Ovary (tissue), 9 donors: ENCODE data around the gene GALNT16. TPM values are rescaled to one million over a fixed set of nuclear protein-coding genes. Genes with fewer than 3 reads are reported as not detected.
A peak's percentile ranks its signal among the peaks of the same experiment; 100 is the strongest.

ENCODE experiments used
- DNase-seq, 5 donors: peaks; one replicate each; pipeline ENCODE4 v3.0.0-alpha.2; 2019 to 2020
- H3K27ac ChIP-seq, 2 donors: fragments of 200-600 bp; one replicate each; pipeline versions ENCODE4 v1.5.1 to v1.8.0; 2019 to 2022
- H3K27me3 ChIP-seq: fragments of 200-600 bp; one replicate; pipeline ENCODE4 v1.8.0; 2022
- H3K36me3 ChIP-seq: fragments of 200-600 bp; sonication (generic); one replicate; pipeline ENCODE4 v1.5.1; 2019
- H3K4me1 ChIP-seq: one replicate; pipeline ENCODE4 v1.8.1; 2013; ENCODE audit warnings: mild to moderate bottlenecking, moderate library complexity; ENCODE audit not compliant: insufficient read depth
- H3K4me3 ChIP-seq: fragments of 200-600 bp; sonication (generic); one replicate; pipeline ENCODE4 v1.5.1; 2017
- H3K9me3 ChIP-seq, 2 donors: fragments of 200-600 bp in 1 of 2; sonication (generic) in 1 of 2; one replicate each; pipeline versions ENCODE4 v1.5.1 to v1.8.1; 2013 to 2019; ENCODE audit warnings: mild to moderate bottlenecking in 1 of 2, moderate library complexity in 1 of 2
- CTCF ChIP-seq, 3 donors: fragments of 450-650 bp in 2 of 3; fragments of 200-600 bp in 1 of 3; IDR thresholded peaks; one replicate each; pipeline versions ENCODE4 v1.5.1 to v1.8.0; 2016 to 2022; ENCODE audit warnings: antibody characterized with exemption in 3 of 3, mild to moderate bottlenecking in 1 of 3
- EP300 ChIP-seq: sonication (generic); formaldehyde crosslinking; IDR thresholded peaks from one replicate; pipeline ENCODE4 v1.6.1; 2017; ENCODE audit warnings: antibody characterized with exemption
- POLR2A ChIP-seq: fragments of 450-650 bp; IDR thresholded peaks from one replicate; pipeline ENCODE4 v1.6.1; 2017; ENCODE audit warnings: antibody characterized with exemption, mild to moderate bottlenecking, moderate library complexity
- WGBS, 3 donors: extraction: QIAGEN DNeasy Blood & Tissue Kit in 1 of 3; methylation state at CpG; one replicate each; pipeline versions ENCODE4 v1.1.5 to v1.1.7; 2013 to 2017; 5-methylcytosine and 5-hydroxymethylcytosine counted together
- intact Hi-C, 4 donors: fragments of 100-400 bp; cut with DNase I; formaldehyde crosslinking; loops; one replicate each; pipeline versions ENCODE4 v1.11.0 to v1.15.1; 2022 to 2023
- polyA plus RNA-seq, 2 donors: library from polyadenylated mRNA; stranded (reverse); fragments of 200-250 nt in 1 of 2; fragments of 350-450 nt in 1 of 2; fragmentation: Illumina TruSeq in 1 of 2; extraction: RNeasy Lipid Tissue Mini Kit (QIAGEN cat#74804) in 1 of 2; gene quantifications; one replicate each; pipeline ENCODE4 v1.2.3, GENCODE V29; 2013 to 2014
- total RNA-seq, 7 donors: library from RNA; depleted of rRNA in 2 of 7; stranded (reverse); fragments of >200 nt in 2 of 7; fragmentation: NEBNext Ultra II Directional in 3 of 7; extraction: Animal tissue kit (Norgen Biotek cat#: 25700) in 3 of 7; gene quantifications; one replicate each; pipeline versions ENCODE4 v1.1.0 to v1.2.4, GENCODE V29; 2016 to 2023
- donor health status: DM: no; HTN: no; CAD: no; lungs with moderate emphysema.
- donor health status: DM: no; HTN: no; CAD: no.
- donor health status: Bipolar disorder and iron deficiency.
- donor health status: DM: yes; HTN: yes; CAD: no.
- donor health status: DM: no; HTN: no; CAD: no.
- donor health status: DM: yes; HTN: yes; CAD: no.

GALNT16 gene
- total and polyA plus RNA-seq, 9 donors: 0.36 to 5.3 (median 2.0) TPM

DNA sequence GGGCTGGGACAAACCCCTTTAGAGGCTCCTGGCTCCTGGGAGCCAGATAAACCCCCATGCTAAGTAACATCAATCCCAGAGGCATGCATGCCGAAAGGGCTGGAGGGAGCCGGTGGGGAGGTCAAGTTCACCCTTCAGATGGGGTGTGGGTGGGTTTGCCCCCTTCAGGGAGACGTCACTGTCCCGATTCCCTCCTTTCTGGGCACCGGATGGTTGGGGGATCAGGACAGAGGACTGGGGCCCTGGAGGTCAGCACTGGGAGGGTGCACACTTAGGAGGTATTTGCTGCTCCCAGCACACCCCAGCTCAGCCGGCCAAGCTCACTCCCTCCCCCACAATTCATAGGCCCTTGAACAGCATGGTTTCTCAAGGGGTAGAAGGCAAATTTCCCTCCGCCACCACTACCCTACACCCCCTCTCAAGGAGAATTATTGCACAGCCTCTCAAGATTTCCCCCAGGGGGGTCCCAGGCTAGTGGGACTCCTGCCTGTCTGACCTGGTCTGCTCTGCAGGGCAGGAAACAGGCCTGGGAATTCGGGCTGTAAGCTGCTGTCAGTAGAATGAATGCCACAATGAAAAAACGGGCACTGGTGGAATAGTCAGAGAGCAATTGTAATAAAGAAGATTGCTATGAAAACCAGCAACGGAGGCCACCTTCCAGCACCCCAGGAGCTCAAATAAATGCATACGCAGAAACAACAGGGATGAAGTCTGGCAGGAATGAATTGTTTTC is 63.5 kb downstream of the GALNT16 start:
- Histone ChIP-seq H3K9me3 (no peaks in the 10 kb centered on the region), H3K36me3 (no peaks in the 10 kb centered on the region), H3K4me3 (no peak overlapping the region), H3K4me1 (peaks cover 2% of the 10 kb centered on the region), H3K27me3 (no peaks in the 10 kb centered on the region), H3K27ac (no peak overlapping the region)
- no peak for TF ChIP-seq POLR2A
- no peak for TF ChIP-seq CTCF (IDR thresholded peaks at IDR 0.05)
- no peak for TF ChIP-seq EP300
- WGBS, 3 donors: 82 to 87% (median 83%) methylated on average over 11 of the region's 11 CpGs
- DNase-seq: peak in 2 of 5 donors; percentile 5 to 15
- intact Hi-C loops: no loop called here

GRCh38 chr14:69323999-69324282 is 64.0 kb downstream of the GALNT16 start:
- Histone ChIP-seq H3K36me3 (no peaks in the 10 kb centered on the region), H3K4me3 (no peak overlapping the region), H3K27me3 (no peaks in the 10 kb centered on the region), H3K4me1 (peaks cover 2% of the 10 kb centered on the region), H3K27ac (no peak overlapping the region), H3K9me3 (no peaks in the 10 kb centered on the region)
- WGBS, 3 donors: 91 to 95% (median 93%) methylated on average over 1 of the region's 1 CpG
- no peak for DNase-seq
- no peak for TF ChIP-seq EP300
- no peak for TF ChIP-seq CTCF (IDR thresholded peaks at IDR 0.05)
- TF ChIP-seq POLR2A: no peak
- intact Hi-C loops: no loop called here

GRCh38 chr14:69324341-69324931 is 64.5 kb downstream of the GALNT16 start:
- H3K27me3 ChIP-seq: no peaks in the 10 kb centered on the region
- H3K4me3 ChIP-seq: no peak overlapping the region
- intact Hi-C loops: no loop called here
- H3K4me1 ChIP-seq: peaks cover 2% of the 10 kb centered on the region
- WGBS, 3 donors: 95 to 97% (median 97%) methylated on average over 9 of the region's 9 CpGs
- DNase-seq: peak in 1 of 5 donors; percentile 14
- no peak overlapping the region for H3K27ac ChIP-seq
- no peaks in the 10 kb centered on the region for H3K9me3 ChIP-seq
- TF ChIP-seq POLR2A (no peak), CTCF (IDR thresholded peaks at IDR 0.05) (no peak), EP300 (no peak)
- no peaks in the 10 kb centered on the region for H3K36me3 ChIP-seq

DNA sequence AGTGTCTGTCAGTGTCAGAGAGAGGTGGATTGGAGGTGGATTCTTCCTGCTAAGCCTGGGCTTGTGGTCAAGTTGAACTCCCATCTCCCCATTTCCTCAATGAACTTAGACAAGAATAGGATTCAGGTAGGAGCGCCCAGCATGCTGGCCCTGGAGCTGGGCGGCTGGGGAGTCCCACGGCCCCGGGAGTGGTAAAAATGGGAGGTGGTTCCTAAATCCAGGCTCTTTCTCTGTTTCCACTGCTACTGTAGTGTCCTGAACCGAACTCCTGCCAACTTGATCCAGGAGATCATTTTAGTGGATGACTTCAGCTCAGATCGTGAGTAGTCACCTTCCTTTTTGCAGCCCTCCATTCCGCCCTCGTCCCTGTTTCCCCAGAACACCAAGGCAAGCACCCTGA is 65.1 kb downstream of the GALNT16 start:
- TF ChIP-seq POLR2A (no peak), CTCF (IDR thresholded peaks at IDR 0.05) (no peak), EP300 (no peak)
- Histone ChIP-seq H3K4me1 (peaks cover 2% of the 10 kb centered on the region), H3K27me3 (no peaks in the 10 kb centered on the region), H3K4me3 (no peak overlapping the region), H3K9me3 (no peaks in the 10 kb centered on the region), H3K27ac (no peak overlapping the region), H3K36me3 (no peaks in the 10 kb centered on the region)
- peak in 1 of 5 donors; percentile 13 for DNase-seq
- intact Hi-C loops: no loop called here
- 93 to 94% (median 93%) methylated on average over 8 of the region's 8 CpGs for WGBS, 3 donors
